HEK293 (cell line): ENCODE measurements around the gene PAFAH1B2.

Experiments used
- FEZF1 ChIP-seq: fragments of 450-650 bp; formaldehyde crosslinking; IDR thresholded peaks from 2 replicates; pipeline ENCODE4 v1.5.1; 2016; ENCODE audit warnings: missing biosample characterization, missing genetic modification characterization
- GLI2 ChIP-seq: fragments of 450-650 bp; formaldehyde crosslinking; IDR thresholded peaks from 2 replicates; pipeline ENCODE4; 2017; ENCODE audit warnings: missing biosample characterization, missing genetic modification characterization, low read depth, borderline replicate concordance
- HOXA7 ChIP-seq: sonication (generic); formaldehyde crosslinking; IDR thresholded peaks from 2 replicates; pipeline ENCODE4 v1.8.1; 2022; ENCODE audit warnings: missing genetic modification reagents, borderline replicate concordance
- KLF7 ChIP-seq: fragments of 450-650 bp; formaldehyde crosslinking; IDR thresholded peaks from 2 replicates; pipeline ENCODE4 v1.5.1; 2016; ENCODE audit warnings: missing biosample characterization, missing genetic modification characterization, borderline replicate concordance
- SALL2 ChIP-seq: fragments of 450-650 bp; formaldehyde crosslinking; IDR thresholded peaks from 2 replicates; pipeline ENCODE4 v1.5.0; 2017; ENCODE audit warnings: missing biosample characterization, mild to moderate bottlenecking, missing genetic modification characterization, borderline replicate concordance
- SCRT1 ChIP-seq: fragments of 450-650 bp; formaldehyde crosslinking; IDR thresholded peaks from 2 replicates; pipeline ENCODE4 v1.5.1; 2016; ENCODE audit warnings: missing biosample characterization, missing genetic modification characterization, borderline replicate concordance
- TCF7L2 ChIP-seq: IDR thresholded peaks from 2 replicates; pipeline ENCODE4 v1.6.1; 2011; ENCODE audit warnings: low read depth, mild to moderate bottlenecking, inconsistent platforms, low read length, moderate library complexity, borderline replicate concordance
- WT1 ChIP-seq: fragments of 450-650 bp; formaldehyde crosslinking; IDR thresholded peaks from 2 replicates; pipeline ENCODE4 v1.5.1; 2016; ENCODE audit warnings: missing biosample characterization, missing genetic modification characterization
- ZBTB20 ChIP-seq: fragments of 450-650 bp; formaldehyde crosslinking; IDR thresholded peaks from 2 replicates; pipeline ENCODE4 v1.5.1; 2016; ENCODE audit warnings: missing biosample characterization, missing genetic modification characterization
- ZBTB7A ChIP-seq: fragments of 450-650 bp; formaldehyde crosslinking; IDR thresholded peaks from 2 replicates; pipeline ENCODE4 v1.5.1; 2016; ENCODE audit warnings: low read depth, missing biosample characterization, missing genetic modification characterization
- ZEB2 ChIP-seq: fragments of 450-650 bp; formaldehyde crosslinking; IDR thresholded peaks from 2 replicates; pipeline ENCODE4 v1.5.1; 2016; ENCODE audit warnings: missing biosample characterization, missing genetic modification characterization
- ZFHX2 ChIP-seq: fragments of 450-650 bp; formaldehyde crosslinking; conservative IDR thresholded peaks from 2 replicates; pipeline ENCODE4 v1.5.1; 2016; ENCODE audit warnings: missing biosample characterization, missing genetic modification characterization
- ZFP3 ChIP-seq: fragments of 450-650 bp; formaldehyde crosslinking; IDR thresholded peaks from 2 replicates; pipeline ENCODE4 v1.5.1; 2016; ENCODE audit warnings: low read depth, missing biosample characterization, missing genetic modification characterization
- ZFP69B ChIP-seq: fragments of 450-650 bp; formaldehyde crosslinking; IDR thresholded peaks from 2 replicates; pipeline ENCODE4 v1.5.1; 2016; ENCODE audit warnings: missing biosample characterization, missing genetic modification characterization
- ZIC2 ChIP-seq: fragments of 450-650 bp; formaldehyde crosslinking; IDR thresholded peaks from 2 replicates; pipeline ENCODE4 v1.5.1; 2016; ENCODE audit warnings: missing biosample characterization, missing genetic modification characterization
- ZNF138 ChIP-seq: fragments of 450-650 bp; formaldehyde crosslinking; IDR thresholded peaks from 2 replicates; pipeline ENCODE4 v1.5.1; 2016; ENCODE audit warnings: missing biosample characterization, missing genetic modification characterization, borderline replicate concordance
- ZNF266 ChIP-seq: fragments of 450-650 bp; formaldehyde crosslinking; IDR thresholded peaks from 2 replicates; pipeline ENCODE4 v1.5.1; 2016; ENCODE audit warnings: missing biosample characterization, missing genetic modification characterization, low read depth
- ZNF350 ChIP-seq: fragments of 450-650 bp; formaldehyde crosslinking; IDR thresholded peaks from 2 replicates; pipeline ENCODE4 v1.5.0; 2017; ENCODE audit warnings: missing biosample characterization, mild to moderate bottlenecking, missing genetic modification characterization
- ZNF510 ChIP-seq: fragments of 450-650 bp; formaldehyde crosslinking; IDR thresholded peaks from 2 replicates; pipeline ENCODE4 v1.5.1; 2018; ENCODE audit warnings: mild to moderate bottlenecking, missing genetic modification characterization, missing biosample characterization; ENCODE audit not compliant: insufficient replicate concordance
- ZNF530 ChIP-seq: fragments of 450-650 bp; formaldehyde crosslinking; IDR thresholded peaks from 2 replicates; pipeline ENCODE4 v1.5.1; 2016; ENCODE audit warnings: low read depth, missing biosample characterization, missing genetic modification characterization
- ZNF660 ChIP-seq: fragments of 450-650 bp; IDR thresholded peaks from 2 replicates; pipeline ENCODE4 v1.5.1; 2018; ENCODE audit warnings: missing biosample characterization, mild to moderate bottlenecking, missing genetic modification characterization
- ZNF701 ChIP-seq: fragments of 450-650 bp; formaldehyde crosslinking; IDR thresholded peaks from 2 replicates; pipeline ENCODE4 v1.5.1; 2016; ENCODE audit warnings: missing biosample characterization, missing genetic modification characterization
- ZNF777 ChIP-seq: fragments of 450-650 bp; formaldehyde crosslinking; IDR thresholded peaks from 2 replicates; pipeline ENCODE4 v1.5.1; 2017; ENCODE audit warnings: missing biosample characterization, missing genetic modification characterization, borderline replicate concordance
- TF ChIP-seq, protein P1 (sequence below): fragments of 450-650 bp; IDR thresholded peaks from 2 replicates; pipeline ENCODE4 v1.5.1; 2018; ENCODE audit warnings: missing biosample characterization, mild to moderate bottlenecking, missing genetic modification characterization
- TF ChIP-seq, protein P2 (sequence below): fragments of 450-650 bp; formaldehyde crosslinking; IDR thresholded peaks from 2 replicates; pipeline ENCODE4 v1.5.1; 2016; ENCODE audit warnings: missing biosample characterization, missing genetic modification characterization
- TF ChIP-seq, protein P3 (sequence below): fragments of 450-650 bp; formaldehyde crosslinking; IDR thresholded peaks from 2 replicates; pipeline ENCODE4 v1.5.1; 2016; ENCODE audit warnings: missing biosample characterization, missing genetic modification characterization
- TF ChIP-seq, protein P4 (sequence below): fragments of 450-650 bp; formaldehyde crosslinking; IDR thresholded peaks from 2 replicates; pipeline ENCODE4 v1.5.1; 2016; ENCODE audit warnings: missing biosample characterization, missing genetic modification characterization

Gene PAFAH1B2

DNA sequence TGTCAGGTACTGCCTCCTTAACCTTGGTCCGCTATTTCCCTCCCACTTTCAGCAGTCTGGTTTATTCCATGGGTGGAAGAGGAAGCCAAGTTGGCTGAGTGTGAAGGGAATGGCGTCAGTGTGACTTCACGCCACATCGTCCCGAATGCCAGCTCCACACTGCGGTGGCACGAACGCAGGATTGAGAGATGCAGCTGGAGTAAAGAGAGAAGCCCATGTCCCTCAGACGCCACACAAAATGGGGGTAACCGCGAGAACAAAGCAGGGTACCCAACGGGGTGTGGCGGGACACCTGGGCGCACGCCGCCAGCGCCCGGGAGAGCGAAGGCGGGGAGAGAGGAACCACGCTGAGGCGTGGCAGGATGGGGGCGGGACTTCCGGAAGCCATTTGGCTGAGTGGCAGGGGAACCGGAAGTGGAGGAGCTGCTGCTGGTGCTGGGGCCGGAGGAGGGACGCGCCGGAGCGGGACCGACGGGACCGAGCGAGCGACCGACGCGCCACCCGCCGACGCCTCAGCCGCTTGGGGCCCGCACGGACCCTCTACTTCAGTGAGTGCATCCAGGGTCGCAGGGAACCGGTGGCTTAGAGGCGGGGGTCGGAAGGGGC lies at the start of gene PAFAH1B2 (continued):
- TF ChIP-seq, protein P1, sequence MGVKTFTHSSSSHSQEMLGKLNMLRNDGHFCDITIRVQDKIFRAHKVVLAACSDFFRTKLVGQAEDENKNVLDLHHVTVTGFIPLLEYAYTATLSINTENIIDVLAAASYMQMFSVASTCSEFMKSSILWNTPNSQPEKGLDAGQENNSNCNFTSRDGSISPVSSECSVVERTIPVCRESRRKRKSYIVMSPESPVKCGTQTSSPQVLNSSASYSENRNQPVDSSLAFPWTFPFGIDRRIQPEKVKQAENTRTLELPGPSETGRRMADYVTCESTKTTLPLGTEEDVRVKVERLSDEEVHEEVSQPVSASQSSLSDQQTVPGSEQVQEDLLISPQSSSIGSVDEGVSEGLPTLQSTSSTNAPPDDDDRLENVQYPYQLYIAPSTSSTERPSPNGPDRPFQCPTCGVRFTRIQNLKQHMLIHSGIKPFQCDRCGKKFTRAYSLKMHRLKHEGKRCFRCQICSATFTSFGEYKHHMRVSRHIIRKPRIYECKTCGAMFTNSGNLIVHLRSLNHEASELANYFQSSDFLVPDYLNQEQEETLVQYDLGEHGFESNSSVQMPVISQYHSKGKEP (tag by site-specific recombination) = no peak
- TF ChIP-seq SCRT1 (tag by site-specific recombination) (no peak), ZEB2 (tag by site-specific recombination) (peak; percentile 84), TCF7L2 (no peak), ZNF530 (tag by site-specific recombination) (no peak), ZFP69B (tag by site-specific recombination) (no peak), ZBTB7A (tag by site-specific recombination) (no peak), SALL2 (tag by site-specific recombination) (no peak), ZNF510 (tag by site-specific recombination) (no peak), ZFP3 (tag by site-specific recombination) (no peak), WT1 (tag by site-specific recombination) (no peak), ZNF266 (tag by site-specific recombination) (no peak), ZNF138 (tag by site-specific recombination) (no peak), ZNF660 (tag by site-specific recombination) (0 out of 2 replicates have a peak, but pooled peaks have one; percentile 43), GLI2 (tag by site-specific recombination) (no peak), ZNF777 (no peak), ZBTB20 (tag by site-specific recombination) (peak; percentile 90), KLF7 (tag by site-specific recombination) (peak; percentile 97), ZNF701 (tag by site-specific recombination) (no peak), ZIC2 (tag by site-specific recombination) (peak; percentile 91), ZNF350 (no peak), ZFHX2 (tag by site-specific recombination) (peak; percentile 67), FEZF1 (tag by site-specific recombination) (no peak), HOXA7 (CRISPR knock-in tag) (no peak)
- TF ChIP-seq, protein P2, sequence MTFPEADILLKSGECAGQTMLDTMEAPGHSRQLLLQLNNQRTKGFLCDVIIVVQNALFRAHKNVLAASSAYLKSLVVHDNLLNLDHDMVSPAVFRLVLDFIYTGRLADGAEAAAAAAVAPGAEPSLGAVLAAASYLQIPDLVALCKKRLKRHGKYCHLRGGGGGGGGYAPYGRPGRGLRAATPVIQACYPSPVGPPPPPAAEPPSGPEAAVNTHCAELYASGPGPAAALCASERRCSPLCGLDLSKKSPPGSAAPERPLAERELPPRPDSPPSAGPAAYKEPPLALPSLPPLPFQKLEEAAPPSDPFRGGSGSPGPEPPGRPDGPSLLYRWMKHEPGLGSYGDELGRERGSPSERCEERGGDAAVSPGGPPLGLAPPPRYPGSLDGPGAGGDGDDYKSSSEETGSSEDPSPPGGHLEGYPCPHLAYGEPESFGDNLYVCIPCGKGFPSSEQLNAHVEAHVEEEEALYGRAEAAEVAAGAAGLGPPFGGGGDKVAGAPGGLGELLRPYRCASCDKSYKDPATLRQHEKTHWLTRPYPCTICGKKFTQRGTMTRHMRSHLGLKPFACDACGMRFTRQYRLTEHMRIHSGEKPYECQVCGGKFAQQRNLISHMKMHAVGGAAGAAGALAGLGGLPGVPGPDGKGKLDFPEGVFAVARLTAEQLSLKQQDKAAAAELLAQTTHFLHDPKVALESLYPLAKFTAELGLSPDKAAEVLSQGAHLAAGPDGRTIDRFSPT = peak; percentile 96
- TF ChIP-seq, protein P3, sequence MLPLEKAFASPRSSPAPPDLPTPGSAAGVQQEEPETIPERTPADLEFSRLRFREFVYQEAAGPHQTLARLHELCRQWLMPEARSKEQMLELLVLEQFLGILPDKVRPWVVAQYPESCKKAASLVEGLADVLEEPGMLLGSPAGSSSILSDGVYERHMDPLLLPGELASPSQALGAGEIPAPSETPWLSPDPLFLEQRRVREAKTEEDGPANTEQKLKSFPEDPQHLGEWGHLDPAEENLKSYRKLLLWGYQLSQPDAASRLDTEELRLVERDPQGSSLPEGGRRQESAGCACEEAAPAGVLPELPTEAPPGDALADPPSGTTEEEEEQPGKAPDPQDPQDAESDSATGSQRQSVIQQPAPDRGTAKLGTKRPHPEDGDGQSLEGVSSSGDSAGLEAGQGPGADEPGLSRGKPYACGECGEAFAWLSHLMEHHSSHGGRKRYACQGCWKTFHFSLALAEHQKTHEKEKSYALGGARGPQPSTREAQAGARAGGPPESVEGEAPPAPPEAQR (tag by site-specific recombination) = no peak
- TF ChIP-seq, protein P4, sequence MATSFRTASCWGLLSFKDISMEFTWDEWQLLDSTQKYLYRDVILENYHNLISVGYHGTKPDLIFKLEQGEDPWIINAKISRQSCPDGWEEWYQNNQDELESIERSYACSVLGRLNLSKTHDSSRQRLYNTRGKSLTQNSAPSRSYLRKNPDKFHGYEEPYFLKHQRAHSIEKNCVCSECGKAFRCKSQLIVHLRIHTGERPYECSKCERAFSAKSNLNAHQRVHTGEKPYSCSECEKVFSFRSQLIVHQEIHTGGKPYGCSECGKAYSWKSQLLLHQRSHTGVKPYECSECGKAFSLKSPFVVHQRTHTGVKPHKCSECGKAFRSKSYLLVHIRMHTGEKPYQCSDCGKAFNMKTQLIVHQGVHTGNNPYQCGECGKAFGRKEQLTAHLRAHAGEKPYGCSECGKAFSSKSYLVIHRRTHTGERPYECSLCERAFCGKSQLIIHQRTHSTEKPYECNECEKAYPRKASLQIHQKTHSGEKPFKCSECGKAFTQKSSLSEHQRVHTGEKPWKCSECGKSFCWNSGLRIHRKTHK (tag by site-specific recombination) = no peak
